ENCODE data around the gene USP37.

GRCh38 chr2:218418321-218418716, 149.8 kb downstream of the USP37 start:
- TF ChIP-seq CTCF (IDR thresholded peaks at IDR 0.05; ENCODE audit: low read depth, low read length) (no peak), EZH2phosphoT487 (IDR thresholded peaks at IDR 0.05; ENCODE audit: low read depth) (no peak)
